Thyroid gland (tissue), 4 donors: ENCODE measurements around the gene PTPRG. TPM values are rescaled to one million over a fixed set of nuclear protein-coding genes. Genes with fewer than 3 reads are reported as not detected.

Experiments used
- DNase-seq, 2 donors: peaks; one replicate each; pipeline ENCODE4 v3.0.0-alpha.2; 2019
- H3K27ac ChIP-seq, 3 donors: fragments of 200-600 bp; sonication (generic); 1 replicate in 2 of 3; 2 replicates in 1 of 3; pipeline ENCODE4 v1.5.1; 2016 to 2019; ENCODE audit warnings: mild to moderate bottlenecking in 1 of 3, moderate library complexity in 1 of 3
- H3K27me3 ChIP-seq: fragments of 200-600 bp; sonication (generic); one replicate; pipeline ENCODE4 v1.5.1; 2019
- H3K36me3 ChIP-seq, 2 donors: fragments of 200-600 bp; sonication (generic); one replicate each; pipeline ENCODE4 v1.5.1; 2016 to 2019
- H3K4me1 ChIP-seq, 2 donors: fragments of 200-600 bp; sonication (generic); one replicate each; pipeline ENCODE4 v1.5.1; 2017 to 2019
- H3K4me3 ChIP-seq, 3 donors: fragments of 200-600 bp; sonication (generic); replicated peaks in 1 of 3; 1 replicate in 2 of 3; 2 replicates in 1 of 3; pipeline ENCODE4 v1.5.1; 2016; ENCODE audit warnings: mild to moderate bottlenecking in 1 of 3
- H3K9me3 ChIP-seq: fragments of 200-600 bp; sonication (generic); one replicate; pipeline ENCODE4 v1.5.1; 2017
- CTCF ChIP-seq, 6 experiments: fragments of 200-600 bp in 3 of 6; fragments of 450-650 bp in 3 of 6; sonication (generic) in 3 of 6; IDR thresholded peaks; one replicate each; pipeline ENCODE4 v1.5.1; 2016 to 2019; ENCODE audit warnings: antibody characterized with exemption in 6 of 6, mild to moderate bottlenecking in 2 of 6, inconsistent platforms in 1 of 6, moderate library complexity in 1 of 6
- POLR2A ChIP-seq, 2 donors: fragments of 450-650 bp; IDR thresholded peaks; one replicate each; pipeline ENCODE4 v1.6.1; 2017; ENCODE audit warnings: antibody characterized with exemption in 2 of 2, mild to moderate bottlenecking in 2 of 2, moderate library complexity in 1 of 2
- WGBS, 2 donors: methylation state at CpG; one replicate each; pipeline ENCODE4 v1.1.5; 2017; 5-methylcytosine and 5-hydroxymethylcytosine counted together
- intact Hi-C: fragments of 100-400 bp; cut with DNase I; formaldehyde crosslinking; loops from one replicate; pipeline ENCODE4 v1.15.1; 2023
- total RNA-seq, 4 donors: library from RNA; depleted of rRNA; stranded (reverse); fragments of >200 nt; gene quantifications; one replicate each; pipeline ENCODE4 v1.2.3, GENCODE V29; 2016

PTPRG gene
- total RNA-seq, 4 donors from 2014 or later: 81.6 to 207 (median 132) TPM

- Histone ChIP-seq H3K27me3 (no peaks in the 10 kb centered on the region), H3K27ac (no peak overlapping the region), H3K36me3 (no peaks in the 10 kb centered on the region), H3K4me1 (peaks cover 18 to 19% of the 10 kb centered on the region in 2 donors), H3K4me3 (no peak overlapping the region), H3K9me3 (no peaks in the 10 kb centered on the region)
- intact Hi-C loops: no loop called here
- DNase-seq: no peak
- 98% methylated on average over 2 of the region's 2 CpGs for WGBS, 2 donors
- TF ChIP-seq POLR2A (IDR thresholded peaks at IDR 0.05) (no peak), CTCF (IDR thresholded peaks at IDR 0.05) (no peak)
These were observed 340.1 kb downstream of the PTPRG start for GRCh38 chr3:61901496-61901895.

- intact Hi-C loops: no loop called here
- Histone ChIP-seq H3K36me3 (no peaks in the 10 kb centered on the region), H3K27ac (no peak overlapping the region), H3K9me3 (no peaks in the 10 kb centered on the region), H3K4me1 (peaks cover 18 to 19% of the 10 kb centered on the region in 2 donors), H3K27me3 (no peaks in the 10 kb centered on the region), H3K4me3 (no peak overlapping the region)
- 70 to 89% methylated on average over 2 of the region's 2 CpGs for WGBS, 2 donors
- no peak for TF ChIP-seq CTCF (IDR thresholded peaks at IDR 0.05)
- TF ChIP-seq POLR2A (IDR thresholded peaks at IDR 0.05): no peak
- DNase-seq: no peak
These were observed 340.6 kb downstream of the PTPRG start for GRCh38 chr3:61901986-61902385.

- Histone ChIP-seq H3K27ac (peak overlapping the region in 1 of 3 donors; percentile 69), H3K4me1 (peaks cover 18 to 19% of the 10 kb centered on the region in 2 donors), H3K9me3 (no peaks in the 10 kb centered on the region), H3K4me3 (no peak overlapping the region), H3K27me3 (no peaks in the 10 kb centered on the region), H3K36me3 (no peaks in the 10 kb centered on the region)
- DNase-seq: no peak
- WGBS, 2 donors: 90 to 95% methylated on average over 9 of the region's 9 CpGs
- intact Hi-C loops: no loop called here
- no peak for TF ChIP-seq CTCF (IDR thresholded peaks at IDR 0.05)
- no peak for TF ChIP-seq POLR2A (IDR thresholded peaks at IDR 0.05)
These were observed 341.7 kb downstream of the PTPRG start for GRCh38 chr3:61903074-61903473.

GRCh38 chr3:61903931-61904657 lies 342.7 kb downstream of the PTPRG start:
- intact Hi-C loops: no loop called here
- Histone ChIP-seq H3K4me1 (peaks cover 19 to 20% of the 10 kb centered on the region in 2 donors), H3K4me3 (no peak overlapping the region), H3K27me3 (no peaks in the 10 kb centered on the region), H3K27ac (peak overlapping the region; percentile 28 to 69 (median 66)), H3K36me3 (no peaks in the 10 kb centered on the region), H3K9me3 (no peaks in the 10 kb centered on the region)
- 5 to 6% methylated on average over 4 of the region's 4 CpGs for WGBS, 2 donors
- peak; percentile 74 to 75 for DNase-seq
- no peak for TF ChIP-seq POLR2A (IDR thresholded peaks at IDR 0.05)
- TF ChIP-seq CTCF (IDR thresholded peaks at IDR 0.05): no peak

- intact Hi-C loops: no loop called here
These were observed 345.9 kb downstream of the PTPRG start for GRCh38 chr3:61907210-61907795.

More at GRCh38 chr3:61907210-61907795, 345.9 kb downstream of the PTPRG start:
- H3K4me1 ChIP-seq: peaks cover 19 to 20% of the 10 kb centered on the region in 2 donors
- no peaks in the 10 kb centered on the region for H3K9me3 ChIP-seq
- H3K27ac ChIP-seq: no peak overlapping the region
- no peaks in the 10 kb centered on the region for H3K27me3 ChIP-seq
- no peak for DNase-seq
- no peak overlapping the region for H3K4me3 ChIP-seq
- H3K36me3 ChIP-seq: no peaks in the 10 kb centered on the region
- TF ChIP-seq CTCF (IDR thresholded peaks at IDR 0.05): no peak
- TF ChIP-seq POLR2A (IDR thresholded peaks at IDR 0.05): no peak
- WGBS, 2 donors: 91 to 92% methylated on average over 7 of the region's 7 CpGs
